GM12892 (cell line): ENCODE results near the gene SH2D3A.

Experiments
- POLR2A ChIP-seq: IDR thresholded peaks from 2 replicates; pipeline ENCODE4 v1.6.1; 2011; ENCODE audit warnings: low read depth, low read length, control low read depth
- TAF1 ChIP-seq: IDR thresholded peaks from 2 replicates; pipeline ENCODE4 v1.6.1; 2011; ENCODE audit warnings: low read depth, mild to moderate bottlenecking, control low read depth, low read length, borderline replicate concordance

- TF ChIP-seq POLR2A (no peak), TAF1 (no peak)
These were observed 5.7 kb upstream of the SH2D3A start for GRCh38 chr19:6772866-6773322.
